GM19193 (cell line): ENCODE data around the gene SMURF1.

ENCODE experiments used
- POLR2A ChIP-seq: IDR thresholded peaks from 4 replicates; pipeline ENCODE4 v1.6.1; 2011; ENCODE audit not compliant: insufficient read depth, insufficient read length; ENCODE audit errors: extremely low read depth

The SMURF1 gene

GRCh38 chr7:99019523-99020412, 124.1 kb downstream of the SMURF1 start:
- no peak for TF ChIP-seq POLR2A

- TF ChIP-seq POLR2A, result no peak
Measured at GRCh38 chr7:99016196-99016595, 127.7 kb downstream of the SMURF1 start.

GRCh38 chr7:99014113-99014985, 129.6 kb downstream of the SMURF1 start:
- no peak for TF ChIP-seq POLR2A

GRCh38 chr7:99013266-99014112, 130.4 kb downstream of the SMURF1 start:
- no peak for TF ChIP-seq POLR2A

GRCh38 chr7:99012722-99013121, 131.2 kb downstream of the SMURF1 start:
- TF ChIP-seq POLR2A, result no peak

- no peak for TF ChIP-seq POLR2A
Measured at GRCh38 chr7:99011706-99012404, 132.1 kb downstream of the SMURF1 start.

- no peak for TF ChIP-seq POLR2A
Measured at GRCh38 chr7:99011341-99011705, 132.6 kb downstream of the SMURF1 start.

GRCh38 chr7:99010281-99010680, 133.6 kb downstream of the SMURF1 start:
- TF ChIP-seq POLR2A, result no peak

GRCh38 chr7:99008921-99009530, 134.9 kb downstream of the SMURF1 start:
- no peak for TF ChIP-seq POLR2A

- TF ChIP-seq POLR2A, result no peak
Measured at GRCh38 chr7:99008181-99008631, 135.7 kb downstream of the SMURF1 start.

GRCh38 chr7:99006739-99007424, 137.0 kb downstream of the SMURF1 start:
- no peak for TF ChIP-seq POLR2A

GRCh38 chr7:99005776-99006175, 138.1 kb downstream of the SMURF1 start:
- TF ChIP-seq POLR2A, result no peak
